Fibroblast of lung (primary cell): ENCODE measurements around the gene SLC44A4.

Experiments
- CTCF ChIP-seq, 2 donors: IDR thresholded peaks in 1 of 2; conservative IDR thresholded peaks in 1 of 2; 1 replicate in 1 of 2; 2 replicates in 1 of 2; pipeline ENCODE4 v1.5.1; 2011 to 2012; ENCODE audit warnings: low read length in 2 of 2, control low read depth in 1 of 2, inconsistent platforms in 1 of 2, low read depth in 1 of 2, mild to moderate bottlenecking in 1 of 2
- EZH2 ChIP-seq: IDR thresholded peaks from 2 replicates; pipeline ENCODE4 v1.5.1; 2012; ENCODE audit warnings: low read length, control low read depth, mild to moderate bottlenecking; ENCODE audit errors: missing control alignments

GRCh38 chr6:31928672-31928939 is 49.8 kb upstream of the SLC44A4 start:
- TF ChIP-seq CTCF (conservative IDR thresholded peaks at IDR 0.05 in 1 of 2, IDR thresholded peaks at IDR 0.05 in 1 of 2; ENCODE audit: low read depth in 1 of 2, low read length in 2 of 2), result no peak
- TF ChIP-seq EZH2, result no peak
